Panc1 (cell line): ENCODE results near the gene PSEN2. TPM values are rescaled to one million over a fixed set of nuclear protein-coding genes. Genes with fewer than 3 reads are reported as not detected.
A peak's percentile ranks its signal among the peaks of the same experiment; 100 is the strongest.

ENCODE experiments used
- ATAC-seq: fragments of 200-7000 bp; cut with Tn5 transposase; 2 replicates; pipeline ENCODE4 v1.9.1; 2020; ENCODE audit warnings: mild to moderate bottlenecking, moderate library complexity
- BruUV-seq: library from RNA; stranded (reverse); fragments of 400-500 nt; replicated peaks from 2 replicates; lab custom pipeline; 2021; lab: Mats Ljungman, UMichigan
- CTCF ChIA-PET: fragments of 300-600 bp; sonication (Branson Sonifier 250); formaldehyde crosslinking; loops from one replicate; lab custom pipeline; 2022; ENCODE audit warnings: antibody characterized with exemption; lab: Charles Lee
- POLR2A ChIA-PET: fragments of 300-600 bp; sonication (Branson Sonifier 250); formaldehyde crosslinking; loops from one replicate; lab custom pipeline; 2022; ENCODE audit warnings: antibody characterized with exemption; lab: Charles Lee
- DNase-seq: peaks from one replicate; pipeline ENCODE4 v3.0.0-alpha.2; 2010; ENCODE audit warnings: low read depth, low spot score
- H3K27ac ChIP-seq: 2 replicates; pipeline ENCODE4 v1.5.1; 2011; ENCODE audit warnings: mild to moderate bottlenecking, low read length, inconsistent platforms
- H3K27me3 ChIP-seq: fragments of 200-500 bp; sonication (Bioruptor generic); 2 replicates; pipeline ENCODE4 v1.6.0; 2014; ENCODE audit warnings: low read length, inconsistent platforms; ENCODE audit not compliant: control insufficient read depth, insufficient read depth
- H3K36me3 ChIP-seq: fragments of 200-500 bp; sonication (Bioruptor generic); 2 replicates; pipeline ENCODE4 v1.5.1; 2014; ENCODE audit warnings: inconsistent platforms, mild to moderate bottlenecking, low read length, moderate library complexity; ENCODE audit not compliant: control insufficient read depth, insufficient read depth
- H3K4me1 ChIP-seq: 2 replicates; pipeline ENCODE4 v1.5.1; 2011; ENCODE audit warnings: inconsistent platforms, mild to moderate bottlenecking, low read length, moderate library complexity; ENCODE audit not compliant: control insufficient read depth, insufficient read depth
- H3K4me3 ChIP-seq, 2 experiments: 2 replicates each; pipeline ENCODE4 v1.5.1; 2011 to 2012; ENCODE audit warnings: low read depth in 2 of 2, low read length in 2 of 2, mild to moderate bottlenecking in 2 of 2, inconsistent platforms in 1 of 2, moderate library complexity in 1 of 2
- H3K9me3 ChIP-seq: fragments of 200-500 bp; sonication (Bioruptor generic); 2 replicates; pipeline ENCODE4 v1.5.1; 2014; ENCODE audit warnings: low read depth, mild to moderate bottlenecking, inconsistent platforms, low read length, moderate library complexity; ENCODE audit not compliant: control insufficient read depth, insufficient read depth
- CTCF ChIP-seq: fragments of 450-650 bp; IDR thresholded peaks from 2 replicates; pipeline ENCODE4 v1.5.1; 2017; ENCODE audit warnings: mild to moderate bottlenecking
- POLR2AphosphoS5 ChIP-seq: IDR thresholded peaks from 2 replicates; pipeline ENCODE4 v1.6.1; 2012; ENCODE audit warnings: mild to moderate bottlenecking, low read depth, low read length, moderate library complexity
- REST ChIP-seq, 2 experiments: IDR thresholded peaks; 2 replicates each; pipeline ENCODE4 v1.6.1; 2011 to 2012; ENCODE audit warnings: low read depth in 2 of 2, control low read depth in 1 of 2, low read length in 1 of 2, mild to moderate bottlenecking in 1 of 2, moderate library complexity in 1 of 2; ENCODE audit not compliant: insufficient read depth in 1 of 2
- SIN3A ChIP-seq: IDR thresholded peaks from 2 replicates; pipeline ENCODE4 v1.6.1; 2012; ENCODE audit warnings: low read depth, mild to moderate bottlenecking, low read length, moderate library complexity, borderline replicate concordance; ENCODE audit not compliant: insufficient read depth
- TCF7L2 ChIP-seq: IDR thresholded peaks from 2 replicates; pipeline ENCODE4 v1.6.1; 2011; ENCODE audit warnings: mild to moderate bottlenecking, low read depth, low read length, inconsistent platforms
- in situ Hi-C: cut with HindIII; loops from 2 replicates; pipeline ENCODE4 v1.10.0; 2016; ENCODE audit warnings: low sequenced_read_pairs, low pct_unique_long_range_greater_than_20kb
- intact Hi-C: fragments of 100-400 bp; cut with micrococcal nuclease; formaldehyde crosslinking; loops from one replicate; pipeline ENCODE4 v1.10.0; 2022; ENCODE audit not compliant: unreplicated experiment
- total RNA-seq: library from RNA; stranded (reverse); gene quantifications from one replicate; pipeline ENCODE4 v1.2.1, GENCODE V29; 2021; ENCODE audit not compliant: unreplicated experiment

Gene PSEN2
- total RNA-seq, 1 experiment from 2014 or later = 33.3 TPM

GRCh38 chr1:226908913-226909312 is 38.5 kb downstream of the PSEN2 start:
- no TSS peak for BruUV-seq
- intact Hi-C loops (no loop called here), in situ Hi-C loops (no loop called here)
- ChIA-PET POLR2A (no interaction called here), CTCF (no interaction called here)
- Histone ChIP-seq H3K27ac (no peak overlapping the region), H3K9me3 (no peaks in the 10 kb centered on the region), H3K36me3 (no peaks in the 10 kb centered on the region), H3K4me3 (no peak overlapping the region), H3K4me1 (no peaks in the 10 kb centered on the region), H3K27me3 (no peaks in the 10 kb centered on the region)
- TF ChIP-seq CTCF (no peak), REST (IDR thresholded peaks at IDR 0.05; ENCODE audit: insufficient read depth in 1 of 2, low read depth in 2 of 2, low read length in 1 of 2) (no peak), POLR2AphosphoS5 (no peak), SIN3A (no peak), TCF7L2 (no peak)
- ATAC-seq (no peak), DNase-seq (no peak)

- Histone ChIP-seq H3K36me3 (no peaks in the 10 kb centered on the region), H3K27me3 (no peaks in the 10 kb centered on the region), H3K9me3 (no peaks in the 10 kb centered on the region), H3K4me1 (no peaks in the 10 kb centered on the region), H3K4me3 (no peak overlapping the region), H3K27ac (no peak overlapping the region)
- ATAC-seq = peak; percentile 94
- ChIA-PET POLR2A (interaction anchor here (0.6 kb wide), 1 partner anchor 11 kb away, joined by 11 read pairs; no protein-coding TSS in a partner anchor), CTCF (interaction anchor here (0.7 kb wide), 1 partner anchor 65 kb away, joined by 4 read pairs; no protein-coding TSS in a partner anchor)
- TF ChIP-seq CTCF = peak; percentile 90
- no peak for TF ChIP-seq REST (IDR thresholded peaks at IDR 0.05; ENCODE audit: insufficient read depth in 1 of 2, low read depth in 2 of 2, low read length in 1 of 2)
- intact Hi-C loops (loop anchor here (5.0 kb wide), 1 partner anchor 525 kb away; no protein-coding TSS in a partner anchor), in situ Hi-C loops (no loop called here)
- peak; percentile 12 for DNase-seq
- BruUV-seq = no TSS peak
Measured at GRCh38 chr1:226912587-226913176, 42.3 kb downstream of the PSEN2 start.
